ENCODE results near the gene ITSN1.

- TF ChIP-seq CTCF (conservative IDR thresholded peaks at IDR 0.05 in 1 of 2, IDR thresholded peaks at IDR 0.05 in 1 of 2; ENCODE audit: extremely low read depth in 1 of 2, insufficient read depth in 1 of 2, low read depth in 1 of 2, low read length in 2 of 2): no peak
- TF ChIP-seq EZH2 (IDR thresholded peaks at IDR 0.05; ENCODE audit: borderline replicate concordance, low read length): no peak
These were observed 199.3 kb downstream of the ITSN1 start for GRCh38 chr21:33841561-33841960.
